ENCODE measurements around the gene AK5. TPM values are rescaled to one million over a fixed set of nuclear protein-coding genes. Genes with fewer than 3 reads are reported as not detected.

AK5 gene
- total and polyA plus RNA-seq, 2 donors (not counting 1 experiment from before 2014, with no cell fraction given) = 0.18 TPM; not detected in 1

DNA sequence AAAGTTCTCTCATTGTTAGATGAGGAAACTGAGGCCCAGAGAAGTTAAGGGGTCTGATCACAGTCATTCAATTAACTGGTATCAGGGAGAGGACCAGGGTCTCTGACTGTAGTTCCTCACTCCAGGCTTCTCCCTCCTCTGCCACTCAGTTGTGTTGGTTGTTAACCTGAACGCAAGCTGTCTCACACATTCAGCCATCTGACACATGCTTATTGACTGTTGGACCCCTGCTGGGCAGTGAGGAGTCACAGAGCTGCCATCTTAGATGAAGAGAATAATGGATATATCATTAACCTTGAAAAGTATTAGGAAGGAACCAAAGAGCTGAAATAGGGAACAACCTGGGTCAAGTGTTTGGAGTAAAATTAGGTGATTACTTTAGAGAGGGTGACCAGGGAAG lies 205.8 kb downstream of the AK5 start:
- H3K9me3 ChIP-seq (ENCODE audit: control extremely low read depth in 1 of 3, control insufficient read depth in 2 of 3, insufficient read depth in 1 of 3, low read length in 2 of 3) = no peaks in the 10 kb centered on the region
- Mint-ChIP-seq H3K27me3 (no peaks in the 10 kb centered on the region), H3K27ac (no peak overlapping the region), H3K4me3 (no peak overlapping the region), H3K4me1 (no peaks in the 10 kb centered on the region), H3K9me3 (ENCODE audit: insufficient read depth) (no peaks in the 10 kb centered on the region)
- ATAC-seq (ENCODE audit: low read depth) (no peak), DNase-seq (no peak)
- H3K36me3 ChIP-seq (replicated peaks in 1 of 2; ENCODE audit: control extremely low read depth in 1 of 2, control insufficient read depth in 1 of 2, extremely low read depth in 1 of 2, insufficient read depth in 2 of 2, low read length in 1 of 2) = no peaks in the 10 kb centered on the region
- no peak overlapping the region for H3K27ac ChIP-seq (ENCODE audit: low read length in 2 of 2)
- ChIA-PET POLR2A (no interaction called here), CTCF (no interaction called here)
- no CpG with 5 or more reads among the region's 1 CpG for WGBS (ENCODE audit: insufficient coverage)
- TF ChIP-seq EZH2 (IDR thresholded peaks at IDR 0.05; ENCODE audit: borderline replicate concordance, insufficient read depth, low read depth, low read length, poor library complexity, severe bottlenecking) = no peak
- TF ChIP-seq, protein P1, sequence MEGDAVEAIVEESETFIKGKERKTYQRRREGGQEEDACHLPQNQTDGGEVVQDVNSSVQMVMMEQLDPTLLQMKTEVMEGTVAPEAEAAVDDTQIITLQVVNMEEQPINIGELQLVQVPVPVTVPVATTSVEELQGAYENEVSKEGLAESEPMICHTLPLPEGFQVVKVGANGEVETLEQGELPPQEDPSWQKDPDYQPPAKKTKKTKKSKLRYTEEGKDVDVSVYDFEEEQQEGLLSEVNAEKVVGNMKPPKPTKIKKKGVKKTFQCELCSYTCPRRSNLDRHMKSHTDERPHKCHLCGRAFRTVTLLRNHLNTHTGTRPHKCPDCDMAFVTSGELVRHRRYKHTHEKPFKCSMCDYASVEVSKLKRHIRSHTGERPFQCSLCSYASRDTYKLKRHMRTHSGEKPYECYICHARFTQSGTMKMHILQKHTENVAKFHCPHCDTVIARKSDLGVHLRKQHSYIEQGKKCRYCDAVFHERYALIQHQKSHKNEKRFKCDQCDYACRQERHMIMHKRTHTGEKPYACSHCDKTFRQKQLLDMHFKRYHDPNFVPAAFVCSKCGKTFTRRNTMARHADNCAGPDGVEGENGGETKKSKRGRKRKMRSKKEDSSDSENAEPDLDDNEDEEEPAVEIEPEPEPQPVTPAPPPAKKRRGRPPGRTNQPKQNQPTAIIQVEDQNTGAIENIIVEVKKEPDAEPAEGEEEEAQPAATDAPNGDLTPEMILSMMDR (IDR thresholded peaks at IDR 0.05) = no peak
- intact Hi-C loops (cut with micrococcal nuclease) = no loop called here
- no peaks in the 10 kb centered on the region for H4K20me1 ChIP-seq (ENCODE audit: control insufficient read depth, insufficient read depth, low read length, poor library complexity, severe bottlenecking)
- H3K79me2 ChIP-seq (ENCODE audit: control insufficient read depth, insufficient read depth, low read length) = no peaks in the 10 kb centered on the region
- no peak overlapping the region for H3K9ac ChIP-seq (ENCODE audit: low read length)
- H3K4me3 ChIP-seq (ENCODE audit: control extremely low read depth in 1 of 5, extremely low read depth in 1 of 5, insufficient read depth in 1 of 5, low read depth in 2 of 5, low read length in 4 of 5) = no peak overlapping the region
- no peaks in the 10 kb centered on the region for H3K4me1 ChIP-seq (ENCODE audit: control insufficient read depth in 2 of 2, insufficient read depth in 2 of 2, low read length in 2 of 2)
- no peak overlapping the region for H3K4me2 ChIP-seq (replicated peaks; ENCODE audit: low read depth, low read length, poor library complexity, severe bottlenecking)
- H3K27me3 ChIP-seq (replicated peaks in 1 of 4; ENCODE audit: control extremely low read depth in 1 of 4, control insufficient read depth in 3 of 4, insufficient read depth in 4 of 4, low read length in 3 of 4) = no peaks in the 10 kb centered on the region
- no peak overlapping the region for H2AFZ ChIP-seq (ENCODE audit: insufficient read depth, low read depth, low read length, poor library complexity, severe bottlenecking)

DNA sequence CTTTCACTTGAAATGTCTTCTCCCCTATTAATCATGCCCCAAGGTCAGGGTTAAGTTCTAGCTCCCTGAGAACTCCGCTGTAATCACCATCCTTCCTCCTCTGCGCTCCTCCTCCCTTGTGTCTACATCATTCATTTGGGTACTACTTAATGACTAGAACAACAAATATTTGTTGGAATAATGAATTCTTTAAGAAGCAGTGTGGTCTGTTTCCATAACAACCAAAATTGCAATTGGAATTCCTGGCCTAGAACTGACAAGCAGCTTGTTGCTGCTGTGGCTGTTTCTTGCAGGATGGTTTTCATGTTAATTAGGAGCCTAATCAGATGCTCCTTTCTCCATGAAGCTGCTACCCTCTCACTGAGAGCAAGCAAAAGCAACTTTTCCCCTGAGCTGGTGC lies 208.1 kb downstream of the AK5 start:
- ChIA-PET CTCF (no interaction called here), POLR2A (no interaction called here)
- Histone ChIP-seq H3K4me3 (ENCODE audit: control extremely low read depth in 1 of 5, extremely low read depth in 1 of 5, insufficient read depth in 1 of 5, low read depth in 2 of 5, low read length in 4 of 5) (no peak overlapping the region), H3K27ac (ENCODE audit: low read length in 2 of 2) (no peak overlapping the region), H3K79me2 (ENCODE audit: control insufficient read depth, insufficient read depth, low read length) (no peaks in the 10 kb centered on the region), H3K4me1 (ENCODE audit: control insufficient read depth in 2 of 2, insufficient read depth in 2 of 2, low read length in 2 of 2) (no peaks in the 10 kb centered on the region), H3K9me3 (ENCODE audit: control extremely low read depth in 1 of 3, control insufficient read depth in 2 of 3, insufficient read depth in 1 of 3, low read length in 2 of 3) (no peaks in the 10 kb centered on the region), H3K27me3 (replicated peaks in 1 of 4; ENCODE audit: control extremely low read depth in 1 of 4, control insufficient read depth in 3 of 4, insufficient read depth in 4 of 4, low read length in 3 of 4) (no peaks in the 10 kb centered on the region), H4K20me1 (ENCODE audit: control insufficient read depth, insufficient read depth, low read length, poor library complexity, severe bottlenecking) (no peaks in the 10 kb centered on the region), H3K36me3 (replicated peaks in 1 of 2; ENCODE audit: control extremely low read depth in 1 of 2, control insufficient read depth in 1 of 2, extremely low read depth in 1 of 2, insufficient read depth in 2 of 2, low read length in 1 of 2) (no peaks in the 10 kb centered on the region), H2AFZ (ENCODE audit: insufficient read depth, low read depth, low read length, poor library complexity, severe bottlenecking) (no peak overlapping the region), H3K9ac (ENCODE audit: low read length) (no peak overlapping the region), H3K4me2 (replicated peaks; ENCODE audit: low read depth, low read length, poor library complexity, severe bottlenecking) (no peak overlapping the region)
- TF ChIP-seq EZH2 (IDR thresholded peaks at IDR 0.05; ENCODE audit: borderline replicate concordance, insufficient read depth, low read depth, low read length, poor library complexity, severe bottlenecking) = no peak
- TF ChIP-seq, protein P1 (IDR thresholded peaks at IDR 0.05) = no peak
- Mint-ChIP-seq H3K4me3 (no peak overlapping the region), H3K27ac (no peak overlapping the region), H3K27me3 (no peaks in the 10 kb centered on the region), H3K9me3 (ENCODE audit: insufficient read depth) (no peaks in the 10 kb centered on the region), H3K4me1 (no peaks in the 10 kb centered on the region)
- DNase-seq (no peak), ATAC-seq (ENCODE audit: low read depth) (no peak)
- WGBS (ENCODE audit: insufficient coverage) = no CpG with 5 or more reads among the region's 2 CpGs
- intact Hi-C loops (cut with micrococcal nuclease) = no loop called here

Measured in B cell (primary cell).